HG02885 (cell line): ENCODE measurements around the gene NCKAP5.

Experiments
- ATAC-seq: cut with Tn5 transposase; IDR thresholded peaks from one replicate; pipeline ENCODE4 v1.9.1; 2021; ENCODE audit warnings: mild to moderate bottlenecking; ENCODE audit not compliant: unreplicated experiment, poor library complexity

Gene NCKAP5

DNA sequence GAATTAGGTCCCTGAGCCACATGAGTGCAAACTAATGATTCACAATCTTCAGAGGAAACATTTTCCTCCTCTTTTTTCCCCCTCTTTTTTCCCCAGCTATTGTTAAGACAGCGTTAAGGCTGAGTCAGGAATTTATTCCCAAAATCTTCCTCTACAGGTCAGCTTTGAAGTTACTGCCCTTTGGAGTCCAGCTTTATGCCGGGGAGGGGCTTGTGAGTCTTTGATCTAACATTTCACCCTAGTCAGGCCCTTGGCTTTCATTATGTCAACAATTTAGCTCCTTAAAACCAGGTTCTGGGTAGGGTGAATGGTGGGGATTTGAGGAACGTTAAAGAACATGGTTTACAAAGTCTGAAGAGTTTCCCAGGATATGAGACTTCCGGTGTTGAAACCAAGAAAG is 807.3 kb downstream of the NCKAP5 start:
- no peak for ATAC-seq

DNA sequence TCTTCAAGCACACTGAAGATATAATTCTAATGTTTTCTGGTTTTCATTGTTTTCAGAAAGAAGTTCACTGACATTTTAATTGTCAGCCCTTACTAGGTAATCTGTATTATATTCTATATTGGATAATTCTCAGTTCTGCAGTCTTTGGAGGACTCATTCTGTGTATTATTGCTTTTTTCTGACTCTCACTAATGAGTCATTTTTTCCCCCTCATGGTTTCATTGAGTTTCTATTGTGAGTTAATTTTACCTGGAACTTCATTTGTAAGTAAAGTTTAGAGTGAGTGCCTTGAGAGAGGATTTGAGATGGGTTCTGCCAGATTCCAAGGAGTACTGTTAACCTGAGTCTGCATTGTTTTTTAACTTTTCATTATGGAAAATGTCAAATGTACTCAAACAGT is 807.9 kb downstream of the NCKAP5 start:
- no peak for ATAC-seq

DNA sequence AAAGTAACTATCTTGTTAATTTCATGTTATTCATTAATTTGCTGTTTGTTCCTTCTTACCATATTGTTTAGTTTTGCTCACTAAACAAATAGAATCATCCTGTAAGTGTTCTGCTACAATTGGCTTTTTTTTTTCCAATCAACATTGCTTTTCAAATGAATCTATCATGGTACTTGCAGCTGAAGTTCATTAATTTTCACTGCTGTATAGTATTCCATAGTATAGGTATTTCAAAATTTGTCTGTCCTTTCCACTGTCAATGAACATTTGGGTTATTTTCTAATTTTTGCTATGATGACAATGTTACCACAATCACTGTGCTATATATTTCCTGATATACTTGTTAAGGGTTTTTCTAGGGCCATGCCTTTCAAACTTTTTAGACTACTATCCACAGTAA is 809.3 kb downstream of the NCKAP5 start:
- ATAC-seq, result no peak

DNA sequence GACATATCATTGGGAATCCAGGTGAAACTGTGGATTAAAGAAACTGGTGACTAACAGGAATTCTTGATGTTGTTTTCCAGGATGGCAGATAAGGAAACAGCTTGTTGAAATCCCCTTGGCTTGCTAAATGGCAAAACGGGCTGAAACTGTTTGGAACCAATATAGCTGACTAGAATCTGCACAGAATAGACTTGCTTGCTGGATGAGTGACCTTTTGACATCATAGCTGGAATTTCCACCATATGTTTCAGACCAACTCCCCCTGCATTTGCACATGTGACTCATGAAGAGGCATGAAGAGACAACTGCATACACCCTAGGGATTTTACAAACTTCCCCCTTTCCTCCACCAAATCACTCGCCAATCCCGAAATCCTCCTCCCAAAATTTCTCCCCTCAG is 810.6 kb downstream of the NCKAP5 start:
- ATAC-seq, result no peak

DNA sequence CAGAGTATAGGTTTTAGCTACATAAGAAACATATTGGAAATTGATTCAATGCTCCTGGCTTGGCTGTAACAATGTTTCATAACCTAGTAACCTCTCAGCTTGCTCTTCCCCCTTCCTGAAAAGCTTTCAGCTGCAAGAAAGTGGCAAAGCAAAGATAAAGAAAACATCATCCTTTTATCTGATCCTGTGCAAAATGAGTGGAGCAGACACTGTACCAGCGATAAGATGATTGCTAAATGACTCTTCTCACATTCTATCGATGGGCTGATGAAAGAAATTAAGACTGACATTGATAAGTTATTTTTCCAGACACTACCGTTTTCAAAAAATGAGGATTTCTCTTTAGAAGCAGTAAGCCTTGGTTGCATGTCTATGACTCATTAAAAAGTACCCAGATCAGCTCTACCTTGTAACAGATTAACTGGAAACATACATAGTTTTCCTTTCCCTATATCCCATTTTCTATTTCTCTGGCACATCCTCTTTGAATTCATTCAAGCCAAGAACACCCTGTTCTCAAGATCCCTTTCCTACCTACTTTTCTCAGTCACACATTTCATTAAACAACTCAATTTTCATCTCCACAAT is 811.2 kb downstream of the NCKAP5 start:
- ATAC-seq, result no peak

DNA sequence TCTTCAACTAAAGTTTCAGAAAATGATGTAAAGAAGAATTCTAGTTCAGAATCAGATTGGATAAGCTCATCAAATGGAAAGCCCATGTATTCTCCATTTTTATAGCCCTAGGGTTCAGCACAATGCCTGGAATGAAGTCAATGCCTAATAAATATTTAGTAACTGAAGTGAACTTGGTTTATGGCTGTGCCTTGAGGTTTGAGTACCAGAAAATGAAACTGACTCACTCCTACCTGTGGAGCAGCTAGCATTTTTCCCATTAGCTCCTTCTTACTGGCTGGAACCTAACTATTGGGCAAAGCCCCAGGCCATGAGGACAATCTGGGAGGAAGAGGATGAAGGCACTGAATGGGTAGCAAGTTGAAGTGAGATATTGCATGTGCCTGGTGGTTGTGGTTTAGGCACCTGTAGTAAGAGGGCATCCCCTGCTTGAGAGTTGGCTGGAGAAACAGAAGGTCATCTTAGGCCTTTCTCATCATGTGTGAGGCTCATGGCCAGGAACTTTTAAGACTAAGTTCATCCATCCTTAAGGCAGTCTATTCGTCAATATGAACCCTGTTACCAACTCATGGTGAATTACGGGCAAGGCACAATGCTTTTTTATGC is 813.3 kb downstream of the NCKAP5 start:
- no peak for ATAC-seq

DNA sequence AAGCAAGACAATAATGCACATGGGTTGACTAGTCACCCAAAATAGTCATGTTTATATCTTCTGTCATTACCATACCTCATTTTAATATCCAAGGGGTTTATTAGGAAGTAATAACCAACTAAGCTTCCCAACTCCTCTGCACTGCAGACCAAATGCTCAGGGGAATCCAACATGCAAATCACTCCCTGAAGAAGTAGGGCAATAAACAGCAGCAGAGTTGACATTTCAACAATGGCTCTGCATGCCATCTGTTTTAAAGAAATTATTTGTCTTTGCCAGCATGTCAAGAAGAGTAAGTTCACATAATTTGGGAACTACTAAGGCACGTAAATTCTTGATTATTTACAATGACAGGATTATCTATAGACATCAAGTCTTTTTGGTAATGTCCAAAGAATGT is 813.9 kb downstream of the NCKAP5 start:
- ATAC-seq, result no peak

DNA sequence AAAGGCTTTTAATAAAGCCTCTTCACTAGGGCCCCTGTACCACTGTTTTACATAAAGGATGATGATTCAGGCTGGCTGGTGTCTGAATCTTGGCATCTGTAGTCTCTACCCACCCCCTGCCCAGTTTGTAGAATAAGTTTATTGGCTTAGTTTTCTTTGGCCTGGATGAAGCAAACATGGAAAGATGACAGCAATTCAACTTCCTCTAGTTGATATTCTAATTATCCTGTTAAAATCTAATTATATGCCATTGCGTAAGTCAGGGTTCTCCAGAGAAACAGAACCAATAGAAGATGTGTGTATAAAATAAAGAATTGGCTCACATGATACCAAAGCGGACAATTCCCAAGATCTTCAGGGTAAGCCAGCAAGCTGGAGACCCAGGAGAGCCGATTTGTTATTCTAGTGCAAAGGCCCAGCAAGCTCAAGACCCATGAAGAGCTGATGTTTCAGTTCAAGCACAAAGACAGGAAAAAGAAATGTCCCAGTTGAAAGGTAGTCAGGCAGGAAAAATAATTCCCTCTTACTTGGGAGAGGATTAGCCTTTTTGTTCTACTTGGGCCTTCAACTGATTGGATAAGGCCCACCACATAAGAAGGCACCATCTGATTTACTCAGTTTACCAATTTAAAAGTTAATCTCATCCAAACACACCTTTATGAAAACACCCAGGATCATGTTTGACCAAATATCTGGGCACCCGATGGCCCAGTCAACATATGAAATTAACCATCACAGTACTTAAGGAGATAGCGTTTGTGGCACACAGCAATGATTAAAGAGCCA is 815.6 kb downstream of the NCKAP5 start:
- ATAC-seq, result no peak

DNA sequence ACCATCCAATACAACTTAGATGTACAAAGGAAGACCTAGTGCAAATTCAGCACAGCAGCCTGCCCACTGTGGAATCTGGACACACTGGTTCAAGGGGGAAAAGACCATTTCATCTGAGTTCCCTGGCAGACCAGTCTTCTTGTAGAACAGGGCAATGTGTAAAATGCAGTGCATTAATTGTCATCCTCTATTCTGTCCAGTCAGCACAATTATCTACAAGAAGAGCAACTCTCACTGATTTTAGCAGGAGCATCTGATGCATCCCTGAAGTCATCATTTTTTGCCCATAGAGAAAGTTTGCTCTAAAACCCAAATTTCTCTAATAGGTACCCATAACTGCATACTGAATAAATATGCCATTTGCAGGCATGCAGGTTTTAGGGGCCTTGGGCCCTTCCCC is 816.4 kb downstream of the NCKAP5 start:
- no peak for ATAC-seq

DNA sequence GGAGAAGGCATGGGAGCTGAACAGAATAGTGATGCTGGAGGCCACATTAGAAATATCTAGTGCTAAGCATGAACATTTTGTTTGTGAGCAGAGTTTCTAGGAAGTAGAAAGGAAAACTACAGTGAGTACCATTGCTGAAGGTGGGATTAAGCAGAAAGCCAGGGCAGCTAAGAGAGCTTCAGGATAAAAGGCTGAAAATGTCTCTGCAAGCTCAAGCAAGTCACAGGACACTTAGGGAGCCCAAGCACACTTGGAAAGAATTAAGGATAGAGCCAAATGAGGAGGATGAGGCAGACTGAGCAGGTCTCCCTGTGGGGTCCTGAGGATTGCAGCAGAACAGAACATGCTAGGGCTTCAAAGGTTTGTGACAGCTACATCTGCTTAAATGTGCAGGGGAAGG is 817.7 kb downstream of the NCKAP5 start:
- no peak for ATAC-seq

DNA sequence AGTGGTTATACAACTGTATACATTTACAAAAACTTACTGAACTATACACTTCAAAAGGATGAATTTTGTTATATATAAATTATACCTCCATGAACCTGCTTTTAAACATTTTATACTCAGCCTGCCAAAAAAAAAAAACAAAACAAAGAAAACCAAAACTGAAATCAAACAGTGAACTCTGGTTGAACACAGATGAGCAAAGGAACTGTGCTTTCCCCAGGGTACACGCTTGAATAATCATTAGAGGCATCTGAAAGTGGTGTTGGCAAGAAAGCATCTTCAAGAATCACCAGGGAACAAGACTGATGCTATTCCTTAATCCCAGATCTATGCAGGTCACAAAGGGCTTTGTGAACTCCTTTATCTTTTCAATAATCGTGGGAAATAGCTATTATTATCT is 821.2 kb downstream of the NCKAP5 start:
- ATAC-seq, result no peak

DNA sequence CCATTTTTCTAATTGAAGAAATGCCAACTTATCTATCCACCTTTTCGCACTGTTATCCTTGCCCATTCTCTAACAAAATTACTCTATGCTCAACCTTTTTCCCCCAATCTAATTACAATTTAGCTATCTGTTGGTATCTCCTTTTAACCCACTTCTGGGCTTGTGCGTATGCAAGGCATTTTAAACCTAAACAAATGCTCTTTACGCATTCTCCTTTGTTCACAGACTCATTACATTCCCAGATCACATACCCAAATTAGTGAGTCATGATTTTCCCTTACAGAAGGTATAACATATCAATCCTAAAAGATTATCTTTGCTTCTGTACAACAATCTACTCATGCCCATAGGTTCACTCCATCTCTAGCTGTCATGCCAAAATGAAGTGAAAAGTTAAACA is 826.5 kb downstream of the NCKAP5 start:
- no peak for ATAC-seq

DNA sequence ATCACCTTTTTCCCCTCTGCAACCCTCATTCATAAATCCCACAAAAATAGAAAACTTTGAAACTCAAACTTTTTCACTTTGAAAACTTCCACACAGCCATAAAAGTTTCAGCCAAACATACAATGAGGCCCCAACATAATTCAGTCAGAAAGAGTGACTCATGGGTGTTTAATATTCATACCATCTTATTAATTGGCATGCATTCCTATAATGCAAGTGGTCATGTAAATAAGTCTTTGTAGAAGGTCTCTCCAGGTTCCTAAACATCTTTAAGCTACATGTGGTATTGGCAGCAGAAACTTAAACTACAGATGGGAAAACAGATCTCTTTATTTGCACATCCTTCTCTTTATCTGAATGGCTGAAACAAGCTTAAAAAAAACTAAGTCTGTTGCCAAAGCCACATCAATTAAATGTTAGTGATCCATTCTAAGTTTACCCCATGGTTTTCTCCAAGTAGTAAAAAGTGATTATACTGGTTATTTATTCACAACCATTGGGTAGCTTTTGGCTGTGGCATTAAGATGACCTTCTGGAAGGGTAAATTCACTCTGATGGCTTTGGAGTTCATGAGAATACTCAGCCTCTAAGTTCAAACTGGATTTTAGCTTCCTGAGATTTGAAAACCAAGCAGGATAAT is 828.1 kb downstream of the NCKAP5 start:
- no peak for ATAC-seq

DNA sequence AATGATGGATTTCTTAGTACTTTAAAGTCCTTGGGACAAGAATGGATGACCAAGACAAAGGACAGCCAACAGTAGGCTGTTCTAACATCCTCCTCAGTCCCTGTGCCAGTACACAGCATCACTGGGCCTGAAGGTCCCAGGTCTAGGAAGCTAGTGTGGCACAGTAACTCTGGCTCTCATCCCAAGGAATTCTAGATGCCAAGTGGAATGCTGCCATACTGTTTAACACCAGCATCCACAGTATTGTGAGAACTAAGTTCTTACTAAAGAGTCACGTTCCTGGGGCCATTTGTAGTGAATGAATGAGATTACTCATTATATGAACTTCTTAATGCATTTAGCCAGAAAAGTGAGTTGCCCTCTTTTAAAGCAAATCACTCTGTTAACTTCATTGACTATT is 830.0 kb downstream of the NCKAP5 start:
- no peak for ATAC-seq

DNA sequence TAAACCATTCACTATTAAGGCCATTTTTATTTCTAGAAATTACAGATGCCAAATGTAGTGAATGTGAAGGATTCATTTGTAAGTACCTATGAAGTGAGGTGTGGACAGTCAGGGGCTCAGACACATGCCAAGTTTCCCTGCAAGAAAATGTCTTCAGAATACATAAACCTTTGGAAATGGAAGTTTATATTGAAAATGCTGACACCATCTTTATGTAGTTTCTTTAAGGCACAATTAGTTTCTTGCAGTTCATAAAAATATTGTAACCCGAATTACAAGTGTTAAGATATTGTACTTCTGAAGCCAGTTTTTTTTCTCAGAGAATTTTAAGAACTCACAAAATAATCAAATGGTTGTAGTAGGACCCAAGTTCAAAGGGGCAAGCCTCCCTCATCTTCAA is 832.2 kb downstream of the NCKAP5 start:
- no peak for ATAC-seq

DNA sequence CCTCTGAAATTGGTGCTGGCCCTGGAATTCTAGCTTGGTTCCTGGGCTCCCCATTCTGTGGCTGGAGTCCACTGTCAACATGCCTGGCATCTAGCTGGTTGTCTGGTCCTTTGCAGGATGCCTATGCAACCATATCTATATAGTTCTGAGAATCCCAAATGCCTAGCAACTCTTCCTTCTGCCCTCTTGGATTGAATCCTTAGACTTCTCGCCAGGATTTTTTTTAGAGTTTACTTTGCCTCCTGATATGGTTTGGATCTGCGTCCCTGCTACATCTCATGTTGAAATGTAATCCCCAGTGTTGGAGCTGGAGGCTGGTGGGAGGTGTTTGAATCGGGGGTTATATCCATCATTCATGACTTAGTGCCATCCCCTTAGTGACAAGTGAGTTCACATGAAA is 833.3 kb downstream of the NCKAP5 start:
- ATAC-seq, result no peak

DNA sequence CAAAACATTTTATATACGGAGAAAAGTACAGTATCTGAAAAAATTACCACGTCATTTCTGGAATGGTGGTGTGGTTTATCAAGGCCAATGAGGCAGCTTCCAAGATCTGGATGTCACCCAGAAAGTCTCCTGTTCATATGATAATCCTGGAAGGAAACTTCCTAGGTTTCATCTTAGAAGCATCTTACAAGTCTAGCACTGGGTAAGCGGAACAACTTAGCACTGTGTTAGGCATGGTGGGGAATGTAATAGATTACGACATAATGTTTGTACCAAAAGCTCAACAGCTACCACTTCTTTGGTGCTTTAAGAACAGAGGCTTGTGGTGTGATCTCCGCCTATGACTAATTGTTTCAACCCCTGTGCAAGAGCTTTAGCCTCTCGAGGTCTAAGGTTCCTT is 835.2 kb downstream of the NCKAP5 start:
- no peak for ATAC-seq

DNA sequence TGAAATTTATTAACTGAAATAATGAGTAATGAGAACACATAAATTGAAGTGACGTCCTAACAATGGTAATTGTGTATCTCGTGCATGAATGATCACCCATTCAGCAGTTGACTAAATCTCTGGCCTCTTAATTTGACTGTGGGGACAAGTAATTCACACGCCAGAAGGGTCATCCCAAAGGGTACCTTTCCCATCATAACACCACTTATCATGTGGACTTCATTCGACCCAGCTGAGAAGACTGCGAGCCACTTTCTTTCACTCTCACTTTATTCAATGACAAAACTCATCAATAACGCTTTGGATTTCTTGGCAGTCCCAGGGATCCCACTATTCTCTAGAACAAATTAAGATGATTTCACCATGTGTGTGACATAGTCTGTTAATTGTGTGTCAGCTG is 835.6 kb downstream of the NCKAP5 start:
- no peak for ATAC-seq

DNA sequence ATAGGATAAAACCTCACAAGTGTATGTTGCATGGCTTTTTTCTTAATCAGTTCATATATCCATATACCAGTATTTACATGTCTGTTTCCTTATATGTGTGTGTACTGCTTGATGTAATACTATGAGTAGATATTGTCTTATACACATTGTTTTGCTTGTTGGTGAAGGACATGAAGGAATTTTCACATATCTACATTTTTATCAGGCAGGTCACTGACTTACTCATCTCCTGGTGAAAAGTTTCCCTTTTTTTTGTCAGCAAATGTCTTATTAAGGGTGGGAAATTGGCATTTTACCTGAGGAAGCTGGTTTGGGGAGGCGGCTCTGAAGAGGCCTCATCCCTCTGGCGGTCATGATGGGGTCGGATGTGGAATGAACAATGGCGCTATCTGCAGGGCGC is 836.8 kb downstream of the NCKAP5 start:
- no peak for ATAC-seq

DNA sequence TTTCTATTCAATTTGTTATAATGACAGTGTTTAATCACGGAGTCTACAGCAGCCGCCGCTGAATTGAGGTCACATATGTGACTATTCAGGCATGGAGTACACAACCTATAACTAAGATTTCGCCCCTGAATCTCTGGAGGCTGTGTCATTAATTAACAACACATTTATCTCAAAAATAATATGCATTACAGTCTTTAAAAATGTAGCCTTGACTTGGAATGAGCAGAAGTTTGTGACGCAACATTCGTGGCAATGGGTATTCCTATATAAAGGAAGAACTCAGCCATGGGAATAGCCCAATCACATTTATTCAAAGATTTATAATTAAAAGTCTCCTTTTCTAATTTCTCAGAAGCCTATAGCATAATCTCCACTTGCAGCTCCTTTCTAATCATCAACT is 837.7 kb downstream of the NCKAP5 start:
- ATAC-seq, result no peak

DNA sequence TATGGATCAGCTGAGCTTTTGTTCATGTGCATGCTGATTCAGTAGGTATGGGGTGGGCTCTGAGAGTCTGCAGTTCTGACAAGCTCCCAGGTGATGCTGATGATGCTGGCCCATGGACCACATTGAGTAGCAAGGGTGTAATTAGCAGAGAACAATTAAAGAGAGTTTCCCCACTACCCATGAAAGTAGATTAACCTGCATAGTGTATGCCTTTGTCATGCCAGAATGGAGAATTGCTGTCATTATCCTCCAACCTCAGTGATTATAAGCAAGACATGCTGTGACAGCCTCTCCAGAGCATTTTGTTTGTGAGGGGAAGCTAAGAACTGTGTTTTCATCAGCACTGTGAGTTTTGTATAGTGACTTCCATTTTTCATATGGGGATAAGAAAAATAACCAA is 838.7 kb downstream of the NCKAP5 start:
- ATAC-seq, result no peak
